GM12878 (cell line): ENCODE measurements around the gene ZNF462. TPM values are rescaled to one million over a fixed set of nuclear protein-coding genes. Genes with fewer than 3 reads are reported as not detected.

Experiments
- ATAC-seq: fragments of 200-7000 bp; cut with Tn5 transposase; 3 replicates; pipeline ENCODE4 v1.9.1; 2020; ENCODE audit warnings: mild to moderate bottlenecking, moderate library complexity
- BruUV-seq: library from RNA; stranded (reverse); fragments of 400-500 nt; replicated peaks from 2 replicates; lab custom pipeline; 2021; lab: Mats Ljungman, UMichigan
- CTCF ChIA-PET: fragments of 300-600 bp; sonication (Branson Sonifier 250); formaldehyde crosslinking; extraction: SDS; loops from one replicate; lab custom pipeline; 2021; ENCODE audit warnings: inconsistent platforms; lab: Yijun Ruan, JAX
- POLR2A ChIA-PET: fragments of 350-600 bp; formaldehyde crosslinking; extraction: SDS; loops from one replicate; lab custom pipeline; 2021; ENCODE audit warnings: inconsistent platforms; lab: Charles Lee
- RAD21 ChIA-PET: fragments of 300-600 bp; sonication (Branson Sonifier 250); formaldehyde crosslinking; loops from one replicate; lab custom pipeline; 2023; ENCODE audit warnings: antibody characterized with exemption; ENCODE audit not compliant: unreplicated experiment; lab: Charles Lee
- SMC1A ChIA-PET: fragments of 300-600 bp; sonication (Branson Sonifier 250); formaldehyde crosslinking; loops from one replicate; lab custom pipeline; 2023; ENCODE audit not compliant: unreplicated experiment, uncharacterized antibody; lab: Charles Lee
- DNase-seq: peaks from one replicate; pipeline ENCODE4 v3.0.0-alpha.2; 2011; ENCODE audit warnings: low read depth, low spot score
- FAIRE-seq: peaks from 3 replicates; lab custom pipeline; 2011; peaks lifted over from hg19 to GRCh38; lab: Jason Lieb, UNC
- H2AFZ ChIP-seq: 2 replicates; pipeline ENCODE4 v1.6.0; 2011; ENCODE audit warnings: low read depth, low read length, control low read depth; ENCODE audit not compliant: control insufficient read depth
- H3K27ac ChIP-seq: 2 replicates; pipeline ENCODE4 v1.5.1; 2011; ENCODE audit warnings: control low read depth; ENCODE audit not compliant: control insufficient read depth, insufficient read depth
- H3K27me3 ChIP-seq, 2 experiments: replicated peaks in 1 of 2; 2 replicates each; pipeline versions ENCODE4 v1.6.0 to v1.6.1; 2011; ENCODE audit warnings: low read length in 1 of 2; ENCODE audit not compliant: control insufficient read depth in 2 of 2, insufficient read depth in 2 of 2
- H3K36me3 ChIP-seq, 2 experiments: 2 replicates each; pipeline ENCODE4 v1.5.1; 2011; ENCODE audit warnings: low read length in 1 of 2; ENCODE audit not compliant: control insufficient read depth in 2 of 2, insufficient read depth in 2 of 2
- H3K4me1 ChIP-seq: 2 replicates; pipeline ENCODE4 v1.6.1; 2011; ENCODE audit warnings: mild to moderate bottlenecking, low read length, moderate library complexity, mixed read lengths; ENCODE audit not compliant: control insufficient read depth, insufficient read depth
- H3K4me2 ChIP-seq: 2 replicates; pipeline ENCODE4 v1.6.0; 2011; ENCODE audit warnings: control low read depth; ENCODE audit not compliant: control insufficient read depth, insufficient read depth
- H3K4me3 ChIP-seq: fragments of 200-600 bp; sonication (generic); 2 replicates; pipeline ENCODE4 v1.5.1; 2016
- H3K79me2 ChIP-seq: 2 replicates; pipeline ENCODE4 v1.6.0; 2011; ENCODE audit warnings: low read length; ENCODE audit not compliant: control insufficient read depth, insufficient read depth
- H3K9ac ChIP-seq: 2 replicates; pipeline ENCODE4 v1.8.0; 2011; ENCODE audit warnings: low read length, control low read depth, mixed read lengths; ENCODE audit not compliant: control insufficient read depth, insufficient read depth
- H3K9me3 ChIP-seq: replicated peaks from 3 replicates; pipeline ENCODE4 v1.5.1; 2011; ENCODE audit warnings: mild to moderate bottlenecking, low read length; ENCODE audit not compliant: control insufficient read depth, insufficient read depth
- H4K20me1 ChIP-seq: 2 replicates; pipeline ENCODE4 v1.6.0; 2011; ENCODE audit not compliant: control insufficient read depth, insufficient read depth
- BRCA1 ChIP-seq: IDR thresholded peaks from 2 replicates; pipeline ENCODE4 v1.6.1; 2011; ENCODE audit warnings: low read depth, low read length, improper control_type of control experiment
- POLR2AphosphoS2 ChIP-seq: IDR thresholded peaks from 2 replicates; pipeline ENCODE4 v1.6.1; 2011; ENCODE audit warnings: low read depth, mild to moderate bottlenecking, low read length, improper control_type of control experiment, moderate library complexity
- RAD21 ChIP-seq: IDR thresholded peaks from 2 replicates; pipeline ENCODE4 v1.6.1; 2011; ENCODE audit warnings: mild to moderate bottlenecking, low read depth, low read length, moderate library complexity; ENCODE audit not compliant: insufficient read depth
- RAD51 ChIP-seq: fragments of 450-650 bp; IDR thresholded peaks from 2 replicates; pipeline ENCODE4 v1.6.1; 2016; ENCODE audit warnings: moderate library complexity, mild to moderate bottlenecking, inconsistent platforms
- SUZ12 ChIP-seq: fragments of 200-600 bp; sonication (generic); IDR thresholded peaks from one replicate; pipeline ENCODE4 v1.6.1; 2018; ENCODE audit warnings: antibody characterized with exemption, mild to moderate bottlenecking; ENCODE audit not compliant: unreplicated experiment
- ZNF274 ChIP-seq: IDR thresholded peaks from one replicate; pipeline ENCODE4 v1.8.0; 2011; ENCODE audit not compliant: insufficient read length, insufficient read depth
- WGBS: methylation state at CpG from one replicate; pipeline ENCODE4 v1.1.6; 2016; ENCODE audit warnings: low lambda C conversion rate; ENCODE audit not compliant: insufficient replicate concordance, insufficient coverage; ENCODE audit errors: missing lambda C conversion rate; 5-methylcytosine and 5-hydroxymethylcytosine counted together
- in situ Hi-C: fragments of 300-500 bp; cut with MboI; formaldehyde crosslinking; loops from 9 replicates; pipeline ENCODE4 v1.14.3; 2018; ENCODE audit warnings: mixed read lengths
- intact Hi-C: fragments of 100-400 bp; cut with micrococcal nuclease; formaldehyde crosslinking; loops from one replicate; pipeline ENCODE4 v1.14.2; 2022; ENCODE audit not compliant: unreplicated experiment
- polyA plus RNA-seq, 11 experiments: library from polyadenylated mRNA; depleted of rRNA in 4 of 11; unstranded in 6 of 11; stranded (reverse) in 5 of 11; fragments of >200 nt; fragmentation: Nextera tagmentation in 4 of 11; fragmentation: Illumina TruSeq in 1 of 11; extraction: Ambion mirVana in 4 of 11; extraction: Trizol in 1 of 11; gene quantifications; 1 replicate in 1 of 11; 2 replicates in 10 of 11; pipeline versions ENCODE4 v1.2.1 to v1.2.3, GENCODE V29; 2011 to 2016; ENCODE audit warnings: inconsistent platforms in 2 of 11, missing spikeins in 2 of 11, low read depth in 1 of 11
- total RNA-seq, 4 experiments: library from RNA; depleted of rRNA in 3 of 4; stranded (reverse); fragments of >200 nt in 3 of 4; fragmentation: Illumina TruSeq in 1 of 4; extraction: Trizol in 1 of 4; gene quantifications; 2 replicates each; pipeline versions ENCODE4 v1.2.1 to v1.2.3, GENCODE V29; 2013 to 2021
- TF ChIP-seq, protein P1 (sequence below): fragments of 450-650 bp; IDR thresholded peaks from 2 replicates; pipeline ENCODE4 v1.6.1; 2017; ENCODE audit warnings: mild to moderate bottlenecking
- TF ChIP-seq, protein P2 (sequence below): IDR thresholded peaks from 2 replicates; pipeline ENCODE4 v1.6.1; 2011; ENCODE audit warnings: borderline replicate concordance, low read depth, mild to moderate bottlenecking, moderate library complexity, mixed read lengths, low read length; ENCODE audit not compliant: insufficient read depth; ENCODE audit errors: extremely low read length
- TF ChIP-seq, protein P3 (sequence below): fragments of 450-650 bp; formaldehyde crosslinking; IDR thresholded peaks from 2 replicates; pipeline ENCODE4 v1.4.0; 2020; ENCODE audit warnings: mild to moderate bottlenecking, moderate library complexity

The ZNF462 gene
- total and polyA plus RNA-seq, 10 of the 15 experiments (the other 5 are each of a cell fraction or from before 2014, with no cell fraction given): 0.27 to 13.7 (median 0.55) TPM

DNA sequence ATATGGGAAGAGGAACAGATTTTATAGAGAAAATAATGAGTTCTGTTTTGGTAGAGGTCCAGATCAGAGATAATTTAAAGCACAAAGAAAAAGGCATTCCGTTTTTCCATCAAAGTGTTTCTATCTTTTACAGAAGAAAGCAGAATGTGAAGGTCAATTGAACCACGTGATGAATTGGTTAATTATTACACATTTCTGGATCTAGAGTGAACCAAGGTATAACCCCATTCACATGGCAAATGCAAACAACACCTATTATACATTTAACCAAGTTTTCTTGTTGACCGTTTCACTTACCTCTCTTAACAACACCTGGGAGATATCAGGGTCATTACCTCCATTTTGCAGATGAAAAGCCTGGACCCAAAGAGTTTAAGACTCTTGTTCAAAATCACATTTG is 34.9 kb upstream of the ZNF462 start:
- Histone ChIP-seq H3K79me2 (no peaks in the 10 kb centered on the region), H4K20me1 (no peaks in the 10 kb centered on the region), H3K27me3 (no peaks in the 10 kb centered on the region), H3K4me2 (no peak overlapping the region), H3K4me1 (no peaks in the 10 kb centered on the region), H2AFZ (no peak overlapping the region), H3K27ac (no peak overlapping the region), H3K9me3 (no peaks in the 10 kb centered on the region), H3K36me3 (no peaks in the 10 kb centered on the region), H3K9ac (no peak overlapping the region), H3K4me3 (no peak overlapping the region)
- ATAC-seq: no peak
- 0% methylated on average over 3 of the region's 3 CpGs for WGBS
- ChIA-PET CTCF (no interaction called here), RAD21 (no interaction called here), SMC1A (no interaction called here), POLR2A (no interaction called here)
- TF ChIP-seq, protein P1, sequence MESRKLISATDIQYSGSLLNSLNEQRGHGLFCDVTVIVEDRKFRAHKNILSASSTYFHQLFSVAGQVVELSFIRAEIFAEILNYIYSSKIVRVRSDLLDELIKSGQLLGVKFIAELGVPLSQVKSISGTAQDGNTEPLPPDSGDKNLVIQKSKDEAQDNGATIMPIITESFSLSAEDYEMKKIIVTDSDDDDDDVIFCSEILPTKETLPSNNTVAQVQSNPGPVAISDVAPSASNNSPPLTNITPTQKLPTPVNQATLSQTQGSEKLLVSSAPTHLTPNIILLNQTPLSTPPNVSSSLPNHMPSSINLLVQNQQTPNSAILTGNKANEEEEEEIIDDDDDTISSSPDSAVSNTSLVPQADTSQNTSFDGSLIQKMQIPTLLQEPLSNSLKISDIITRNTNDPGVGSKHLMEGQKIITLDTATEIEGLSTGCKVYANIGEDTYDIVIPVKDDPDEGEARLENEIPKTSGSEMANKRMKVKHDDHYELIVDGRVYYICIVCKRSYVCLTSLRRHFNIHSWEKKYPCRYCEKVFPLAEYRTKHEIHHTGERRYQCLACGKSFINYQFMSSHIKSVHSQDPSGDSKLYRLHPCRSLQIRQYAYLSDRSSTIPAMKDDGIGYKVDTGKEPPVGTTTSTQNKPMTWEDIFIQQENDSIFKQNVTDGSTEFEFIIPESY: no peak
- TF ChIP-seq, protein P2, sequence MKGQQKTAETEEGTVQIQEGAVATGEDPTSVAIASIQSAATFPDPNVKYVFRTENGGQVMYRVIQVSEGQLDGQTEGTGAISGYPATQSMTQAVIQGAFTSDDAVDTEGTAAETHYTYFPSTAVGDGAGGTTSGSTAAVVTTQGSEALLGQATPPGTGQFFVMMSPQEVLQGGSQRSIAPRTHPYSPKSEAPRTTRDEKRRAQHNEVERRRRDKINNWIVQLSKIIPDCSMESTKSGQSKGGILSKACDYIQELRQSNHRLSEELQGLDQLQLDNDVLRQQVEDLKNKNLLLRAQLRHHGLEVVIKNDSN: no peak
- TF ChIP-seq RAD51 (0 out of 2 replicates have a peak, but pooled peaks have one; percentile 20), RAD21 (no peak)
- no peak for FAIRE-seq
- intact Hi-C loops: no loop called here
- in situ Hi-C loops: no loop called here
- no peak for DNase-seq
- BruUV-seq: no TSS peak

DNA sequence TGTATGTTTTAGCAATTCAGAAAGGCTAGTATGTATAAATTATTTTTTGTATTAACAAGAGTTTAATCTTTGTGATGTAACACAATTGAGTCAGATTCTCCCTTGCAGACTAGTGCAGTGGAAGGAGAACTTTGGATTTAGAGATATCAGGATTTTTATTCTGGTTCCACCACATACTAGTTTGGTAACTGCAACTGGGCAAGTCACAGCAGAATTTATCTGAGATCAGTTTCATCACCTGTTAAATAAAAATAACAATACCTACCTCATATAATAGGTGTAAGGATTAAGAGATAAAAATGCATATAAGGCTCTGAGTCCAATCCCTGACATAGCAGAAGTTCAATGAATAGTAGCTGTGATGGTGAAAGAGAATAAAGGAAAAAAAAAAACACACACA is 34.0 kb upstream of the ZNF462 start:
- Histone ChIP-seq H3K4me1 (no peaks in the 10 kb centered on the region), H2AFZ (no peak overlapping the region), H3K4me2 (no peak overlapping the region), H3K27me3 (no peaks in the 10 kb centered on the region), H3K36me3 (no peaks in the 10 kb centered on the region), H3K79me2 (no peaks in the 10 kb centered on the region), H4K20me1 (no peaks in the 10 kb centered on the region), H3K9ac (no peak overlapping the region), H3K27ac (no peak overlapping the region), H3K9me3 (no peaks in the 10 kb centered on the region), H3K4me3 (no peak overlapping the region)
- ChIA-PET RAD21 (no interaction called here), SMC1A (no interaction called here), POLR2A (no interaction called here), CTCF (no interaction called here)
- intact Hi-C loops: no loop called here
- no TSS peak for BruUV-seq
- ATAC-seq (no peak), DNase-seq (no peak), FAIRE-seq (no peak)
- in situ Hi-C loops: no loop called here
- TF ChIP-seq ZNF274 (no peak), BRCA1 (no peak), SUZ12 (no peak), POLR2AphosphoS2 (no peak)
- TF ChIP-seq, protein P3, sequence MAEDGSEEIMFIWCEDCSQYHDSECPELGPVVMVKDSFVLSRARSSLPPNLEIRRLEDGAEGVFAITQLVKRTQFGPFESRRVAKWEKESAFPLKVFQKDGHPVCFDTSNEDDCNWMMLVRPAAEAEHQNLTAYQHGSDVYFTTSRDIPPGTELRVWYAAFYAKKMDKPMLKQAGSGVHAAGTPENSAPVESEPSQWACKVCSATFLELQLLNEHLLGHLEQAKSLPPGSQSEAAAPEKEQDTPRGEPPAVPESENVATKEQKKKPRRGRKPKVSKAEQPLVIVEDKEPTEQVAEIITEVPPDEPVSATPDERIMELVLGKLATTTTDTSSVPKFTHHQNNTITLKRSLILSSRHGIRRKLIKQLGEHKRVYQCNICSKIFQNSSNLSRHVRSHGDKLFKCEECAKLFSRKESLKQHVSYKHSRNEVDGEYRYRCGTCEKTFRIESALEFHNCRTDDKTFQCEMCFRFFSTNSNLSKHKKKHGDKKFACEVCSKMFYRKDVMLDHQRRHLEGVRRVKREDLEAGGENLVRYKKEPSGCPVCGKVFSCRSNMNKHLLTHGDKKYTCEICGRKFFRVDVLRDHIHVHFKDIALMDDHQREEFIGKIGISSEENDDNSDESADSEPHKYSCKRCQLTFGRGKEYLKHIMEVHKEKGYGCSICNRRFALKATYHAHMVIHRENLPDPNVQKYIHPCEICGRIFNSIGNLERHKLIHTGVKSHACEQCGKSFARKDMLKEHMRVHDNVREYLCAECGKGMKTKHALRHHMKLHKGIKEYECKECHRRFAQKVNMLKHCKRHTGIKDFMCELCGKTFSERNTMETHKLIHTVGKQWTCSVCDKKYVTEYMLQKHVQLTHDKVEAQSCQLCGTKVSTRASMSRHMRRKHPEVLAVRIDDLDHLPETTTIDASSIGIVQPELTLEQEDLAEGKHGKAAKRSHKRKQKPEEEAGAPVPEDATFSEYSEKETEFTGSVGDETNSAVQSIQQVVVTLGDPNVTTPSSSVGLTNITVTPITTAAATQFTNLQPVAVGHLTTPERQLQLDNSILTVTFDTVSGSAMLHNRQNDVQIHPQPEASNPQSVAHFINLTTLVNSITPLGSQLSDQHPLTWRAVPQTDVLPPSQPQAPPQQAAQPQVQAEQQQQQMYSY (CRISPR knock-in tag): no peak
